NB4 (cell line): Measurements from ENCODE around the gene PTPMT1.
A peak's percentile ranks its signal among the peaks of the same experiment; 100 is the strongest.
"Not testable (repeated sequence)": the region's sequence is repeated elsewhere in the genome, so short reads cannot be mapped to it uniquely, and the experiment has no call there.

Experiments used
- DNase-seq: peaks from one replicate; pipeline ENCODE4 v3.0.0; 2010; ENCODE audit warnings: low read depth
- H3K4me3 ChIP-seq: one replicate; pipeline ENCODE4 v1.5.1; 2011; ENCODE audit warnings: mild to moderate bottlenecking, low read depth, low read length, moderate library complexity
- MYC ChIP-seq: IDR thresholded peaks from 2 replicates; pipeline ENCODE4 v1.6.1; 2011; ENCODE audit warnings: low read depth, low read length
- POLR2A ChIP-seq: IDR thresholded peaks from 2 replicates; pipeline ENCODE4 v1.6.1; 2011; ENCODE audit warnings: mild to moderate bottlenecking; ENCODE audit not compliant: insufficient read length; ENCODE audit errors: extremely low read depth
- TF ChIP-seq, protein P1 (sequence below): IDR thresholded peaks from one replicate; pipeline ENCODE4 v1.5.1; 2012; ENCODE audit warnings: low read depth, low read length
- TF ChIP-seq, protein P2 (sequence below): IDR thresholded peaks from 2 replicates; pipeline ENCODE4 v1.6.1; 2011; ENCODE audit warnings: low read depth, low read length

Gene PTPMT1

DNA sequence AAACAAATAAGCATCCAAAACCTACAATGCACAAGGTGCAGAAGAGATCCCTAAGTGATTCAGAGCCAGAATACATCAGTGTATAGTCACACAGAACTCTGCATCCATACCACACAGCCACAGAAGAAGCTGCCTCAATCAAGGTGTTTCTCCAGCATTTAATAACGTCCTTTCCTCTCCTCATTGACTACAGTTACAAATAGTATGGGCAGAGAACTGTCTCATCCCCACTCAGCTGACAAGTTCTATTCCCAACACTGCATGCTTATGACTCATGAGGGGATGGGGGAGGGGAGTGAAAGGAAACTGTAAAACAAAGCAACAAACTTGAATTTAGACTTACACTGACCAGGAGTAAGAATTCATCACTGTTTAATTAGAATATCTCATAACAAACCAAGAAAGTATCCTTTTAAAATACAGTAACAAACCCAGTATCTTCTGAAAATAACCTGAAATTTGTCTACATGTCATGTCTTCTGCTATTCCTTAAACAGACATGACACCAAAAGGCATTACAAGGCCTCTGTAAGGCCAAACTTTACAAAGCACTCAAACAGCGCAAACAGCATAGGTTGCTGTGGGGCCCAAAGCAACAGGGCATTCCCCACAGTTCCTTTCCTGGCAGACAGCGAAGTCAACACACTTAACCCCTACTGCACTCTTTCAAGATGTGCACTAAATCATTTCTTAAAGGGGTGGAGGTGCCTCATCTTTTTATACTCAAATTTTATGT is 41.7 kb upstream of the PTPMT1 start:
- DNase-seq = peak; percentile 72
- H3K4me3 ChIP-seq = no peak overlapping the region
- TF ChIP-seq MYC = no peak
- no peak for TF ChIP-seq POLR2A
- TF ChIP-seq, protein P1, sequence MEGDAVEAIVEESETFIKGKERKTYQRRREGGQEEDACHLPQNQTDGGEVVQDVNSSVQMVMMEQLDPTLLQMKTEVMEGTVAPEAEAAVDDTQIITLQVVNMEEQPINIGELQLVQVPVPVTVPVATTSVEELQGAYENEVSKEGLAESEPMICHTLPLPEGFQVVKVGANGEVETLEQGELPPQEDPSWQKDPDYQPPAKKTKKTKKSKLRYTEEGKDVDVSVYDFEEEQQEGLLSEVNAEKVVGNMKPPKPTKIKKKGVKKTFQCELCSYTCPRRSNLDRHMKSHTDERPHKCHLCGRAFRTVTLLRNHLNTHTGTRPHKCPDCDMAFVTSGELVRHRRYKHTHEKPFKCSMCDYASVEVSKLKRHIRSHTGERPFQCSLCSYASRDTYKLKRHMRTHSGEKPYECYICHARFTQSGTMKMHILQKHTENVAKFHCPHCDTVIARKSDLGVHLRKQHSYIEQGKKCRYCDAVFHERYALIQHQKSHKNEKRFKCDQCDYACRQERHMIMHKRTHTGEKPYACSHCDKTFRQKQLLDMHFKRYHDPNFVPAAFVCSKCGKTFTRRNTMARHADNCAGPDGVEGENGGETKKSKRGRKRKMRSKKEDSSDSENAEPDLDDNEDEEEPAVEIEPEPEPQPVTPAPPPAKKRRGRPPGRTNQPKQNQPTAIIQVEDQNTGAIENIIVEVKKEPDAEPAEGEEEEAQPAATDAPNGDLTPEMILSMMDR = no peak
- TF ChIP-seq, protein P2, sequence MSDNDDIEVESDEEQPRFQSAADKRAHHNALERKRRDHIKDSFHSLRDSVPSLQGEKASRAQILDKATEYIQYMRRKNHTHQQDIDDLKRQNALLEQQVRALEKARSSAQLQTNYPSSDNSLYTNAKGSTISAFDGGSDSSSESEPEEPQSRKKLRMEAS = no peak

DNA sequence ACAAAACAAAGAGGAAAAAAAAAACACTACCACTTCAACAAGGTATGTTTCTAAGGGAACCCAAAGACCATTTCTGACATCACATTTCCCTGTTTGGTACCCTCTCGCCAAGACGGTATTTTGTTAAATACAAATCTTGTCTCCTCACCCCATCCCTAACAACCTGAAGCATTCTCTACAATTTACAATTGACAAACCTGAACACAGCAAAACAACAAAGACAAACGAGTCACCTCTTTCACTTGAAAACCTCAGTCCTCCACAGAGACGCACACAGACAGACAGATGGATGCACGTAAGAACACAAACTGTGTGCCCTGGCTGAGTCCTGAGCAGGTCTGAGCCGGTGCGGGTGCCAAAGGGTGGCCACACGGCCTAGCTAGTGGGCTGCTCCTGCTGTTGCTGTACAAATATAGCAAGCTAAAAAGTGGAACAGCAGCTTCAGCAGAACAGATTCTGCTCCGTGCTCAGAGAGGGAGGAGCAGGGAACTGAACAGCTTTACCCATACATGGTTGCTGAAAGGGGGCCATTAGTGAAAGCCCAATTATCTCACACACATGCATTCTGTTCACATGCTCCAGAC is 41.0 kb upstream of the PTPMT1 start:
- DNase-seq = no peak
- no peak overlapping the region for H3K4me3 ChIP-seq
- TF ChIP-seq, protein P1 = no peak

DNA sequence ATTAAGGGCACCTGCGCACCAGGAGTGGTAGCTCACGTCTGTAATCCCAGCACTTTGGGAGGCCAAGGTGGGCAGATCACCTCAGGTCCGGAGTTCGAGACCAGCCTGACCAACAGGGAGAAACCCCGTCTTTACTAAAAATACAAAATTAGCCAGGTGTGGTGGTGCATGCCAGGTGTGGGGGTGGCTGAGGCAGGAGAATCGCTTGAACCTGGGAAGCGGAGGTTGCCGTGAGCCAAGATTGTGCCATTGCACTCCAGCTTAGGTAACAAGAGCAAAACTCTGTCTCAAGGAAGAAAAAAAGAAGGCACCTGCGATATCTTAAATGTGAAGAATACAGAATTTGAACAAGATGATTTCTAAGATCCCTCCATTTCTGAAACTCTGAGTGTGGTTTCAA is 39.4 kb upstream of the PTPMT1 start:
- DNase-seq, H3K4me3 ChIP-seq: not testable (repeated sequence)

DNA sequence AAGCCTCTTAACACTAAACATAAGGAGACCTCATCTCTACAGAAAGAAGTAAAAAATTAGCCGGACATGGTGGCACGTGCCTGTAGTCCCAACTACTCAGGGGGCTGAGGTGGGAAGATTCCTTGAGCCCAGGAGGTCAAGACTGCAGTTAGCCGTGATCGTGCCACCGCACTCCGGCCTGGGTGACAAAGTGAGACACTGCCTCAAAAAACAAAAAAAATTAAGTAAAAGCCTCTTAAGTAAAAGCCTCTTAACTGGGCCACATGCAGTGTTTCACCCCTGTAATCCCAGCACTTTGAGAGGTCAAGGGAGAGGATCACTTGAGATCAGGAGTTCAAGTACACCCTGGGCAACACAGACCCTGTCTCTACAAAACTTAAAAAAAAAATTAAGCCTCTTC is 38.2 kb upstream of the PTPMT1 start:
- no peak for DNase-seq
- TF ChIP-seq POLR2A = no peak
- TF ChIP-seq, protein P1 = no peak
- H3K4me3 ChIP-seq = no peak overlapping the region

DNA sequence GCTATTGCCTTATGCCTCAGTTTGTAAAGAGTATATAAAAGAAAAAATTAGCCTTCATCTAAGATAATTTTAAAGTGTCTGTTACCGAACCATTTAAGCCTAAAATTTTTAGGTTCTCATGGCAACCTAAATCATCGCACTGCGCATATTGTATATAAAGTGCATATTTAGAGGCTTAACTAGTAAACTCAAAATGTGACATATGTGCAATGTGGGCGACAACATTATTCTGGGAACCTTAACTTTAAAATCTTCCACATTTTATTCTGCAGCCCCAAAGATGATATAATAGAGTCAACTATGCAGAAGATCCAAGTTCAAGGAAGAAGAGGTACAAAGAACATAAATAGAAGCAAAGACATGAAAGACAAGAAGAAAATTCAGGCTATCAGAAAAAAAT is 35.4 kb upstream of the PTPMT1 start:
- no peak for DNase-seq
- TF ChIP-seq, protein P1 = no peak
- TF ChIP-seq, protein P2 = no peak
- no peak for TF ChIP-seq MYC
- TF ChIP-seq POLR2A = no peak
- no peak overlapping the region for H3K4me3 ChIP-seq

DNA sequence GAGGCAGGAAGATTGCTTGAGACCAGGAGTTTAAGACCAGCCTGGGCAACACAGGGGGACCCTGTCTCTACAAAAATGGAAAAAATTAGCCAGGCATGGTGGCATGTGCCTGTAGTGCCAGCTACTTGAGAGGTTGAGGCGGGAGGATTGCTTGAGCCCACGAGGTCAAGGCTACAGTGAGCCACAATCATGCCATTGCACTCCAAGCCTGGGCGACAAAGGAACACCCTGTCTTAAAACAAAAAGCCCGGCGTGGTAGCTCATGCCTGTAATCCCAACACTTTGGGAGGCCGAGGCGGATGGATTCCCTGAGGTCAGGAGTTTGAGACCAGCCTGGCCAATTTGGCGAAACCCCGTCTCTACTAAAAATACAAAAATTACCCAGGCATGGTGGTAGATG is 34.7 kb upstream of the PTPMT1 start:
- not testable (repeated sequence) for DNase-seq, H3K4me3 ChIP-seq

DNA sequence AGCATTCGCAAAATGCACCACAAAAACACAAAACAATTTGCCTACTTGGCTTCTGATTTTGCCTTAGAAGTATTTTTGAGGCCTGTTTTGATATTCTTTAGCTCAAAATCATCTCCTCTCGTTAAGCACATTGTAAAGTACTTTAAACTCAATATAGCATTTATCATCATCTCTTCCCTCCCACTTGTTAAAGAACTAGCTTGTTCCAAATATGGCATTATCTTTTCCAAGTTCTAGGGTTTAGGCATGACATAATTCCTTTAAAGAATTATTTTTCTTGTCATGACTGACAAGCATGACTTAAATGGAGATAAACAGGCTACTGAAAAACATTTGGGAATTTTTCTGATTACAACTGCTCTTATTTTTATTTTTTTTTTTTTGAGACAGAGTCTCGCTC is 33.7 kb upstream of the PTPMT1 start:
- no peak for DNase-seq
- H3K4me3 ChIP-seq = no peak overlapping the region
- TF ChIP-seq MYC = no peak
- TF ChIP-seq, protein P1 = no peak
